CD8-positive, alpha-beta memory T cell (primary cell): ENCODE results near the gene L1CAM. TPM values are rescaled to one million over a fixed set of nuclear protein-coding genes. Genes with fewer than 3 reads are reported as not detected.

ENCODE experiments used
- CTCF ChIA-PET: fragments of 350-600 bp; sonication (Branson Sonifier 250); formaldehyde crosslinking; loops from one replicate; lab custom pipeline; 2021; ENCODE audit warnings: antibody characterized with exemption; lab: Charles Lee
- POLR2A ChIA-PET: fragments of 350-600 bp; sonication (Branson Sonifier 250); formaldehyde crosslinking; loops from one replicate; lab custom pipeline; 2021; ENCODE audit warnings: antibody characterized with exemption; lab: Charles Lee
- DNase-seq, 5 donors: peaks; one replicate each; pipeline versions ENCODE4 v3.0.0 to v3.0.0-alpha.2; 2020 to 2022; ENCODE audit warnings: mixed read lengths in 1 of 5
- H3K27ac ChIP-seq: one replicate; pipeline ENCODE4 v1.7.0; 2013; ENCODE audit warnings: low read depth, mild to moderate bottlenecking, low read length, moderate library complexity
- H3K27me3 ChIP-seq: 2 replicates; pipeline ENCODE4 v1.7.0; 2013; ENCODE audit warnings: low read length, mild to moderate bottlenecking; ENCODE audit not compliant: insufficient read depth, poor library complexity, severe bottlenecking
- H3K36me3 ChIP-seq: 2 replicates; pipeline ENCODE4 v1.7.0; 2013; ENCODE audit warnings: mild to moderate bottlenecking, low read length, moderate library complexity; ENCODE audit not compliant: insufficient read depth
- H3K4me1 ChIP-seq: 2 replicates; pipeline ENCODE4 v1.7.0; 2013; ENCODE audit warnings: mild to moderate bottlenecking, low read length, moderate library complexity; ENCODE audit not compliant: insufficient read depth
- H3K4me3 ChIP-seq: 2 replicates; pipeline ENCODE4 v1.7.0; 2013; ENCODE audit warnings: mild to moderate bottlenecking, low read length
- H3K9me3 ChIP-seq: 2 replicates; pipeline ENCODE4 v1.7.0; 2013; ENCODE audit warnings: mild to moderate bottlenecking, low read length
- H3K27ac Mint-ChIP-seq, 8 donors: one replicate each; pipeline ENCODE4 v1.8.0; 2020 to 2021; ENCODE audit warnings: mixed read lengths in 8 of 8, mild to moderate bottlenecking in 6 of 8, inconsistent platforms in 3 of 8, moderate library complexity in 3 of 8
- H3K27me3 Mint-ChIP-seq, 2 donors: one replicate each; pipeline ENCODE4 v1.8.0; 2020 to 2021; ENCODE audit warnings: mixed read lengths in 2 of 2, mild to moderate bottlenecking in 1 of 2, moderate library complexity in 1 of 2
- H3K36me3 Mint-ChIP-seq, 3 donors: one replicate each; pipeline ENCODE4 v1.8.0; 2020 to 2021; ENCODE audit warnings: mixed read lengths in 3 of 3, inconsistent platforms in 1 of 3, mild to moderate bottlenecking in 1 of 3
- H3K4me1 Mint-ChIP-seq, 3 donors: one replicate each; pipeline ENCODE4 v1.8.0; 2020 to 2021; ENCODE audit warnings: mixed read lengths in 3 of 3, inconsistent platforms in 1 of 3, mild to moderate bottlenecking in 1 of 3
- H3K4me3 Mint-ChIP-seq, 7 donors: one replicate each; pipeline ENCODE4 v1.8.0; 2020 to 2021; ENCODE audit warnings: mixed read lengths in 7 of 7, mild to moderate bottlenecking in 6 of 7, moderate library complexity in 4 of 7, inconsistent platforms in 2 of 7
- H3K9me3 Mint-ChIP-seq, 5 donors: one replicate each; pipeline ENCODE4 v1.8.0; 2020 to 2022; ENCODE audit warnings: mixed read lengths in 5 of 5, mild to moderate bottlenecking in 3 of 5, moderate library complexity in 2 of 5, inconsistent platforms in 1 of 5
- polyA plus RNA-seq: library from polyadenylated mRNA; unstranded; fragments of 300-500 nt; fragmentation: Illumina TruSeq; gene quantifications from one replicate; pipeline ENCODE4 v1.2.3, GENCODE V29; 2021
- total RNA-seq, 2 experiments: library from RNA; stranded (reverse); gene quantifications; one replicate each; pipeline ENCODE4 v1.2.3, GENCODE V29; 2021

Gene L1CAM
- total RNA-seq (under 1 TPM; 0.62 to 0.79 TPM), polyA plus RNA-seq (0.38 TPM)

- Mint-ChIP-seq H3K4me3 (peak within 1 kb of the TSS in 4 of 7 donors; percentile 28 to 57 (median 46)), H3K9me3 (peaks cover 0 to 2% (median 0%) of the 10 kb centered on the region in 5 donors), H3K36me3 (peaks cover 0 to 3% (median 0%) of the 10 kb centered on the region in 3 donors), H3K27me3 (peaks cover 18 to 33% of the 10 kb centered on the region in 2 donors), H3K4me1 (peaks cover 0 to 5% (median 4%) of the 10 kb centered on the region in 3 donors), H3K27ac (peak within 1 kb of the TSS in 1 of 8 donors; percentile 57)
- no peak within 1 kb of the TSS for H3K4me3 ChIP-seq
- H3K27me3 ChIP-seq, result peaks cover 15% of the 10 kb centered on the region
- H3K9me3 ChIP-seq, result no peaks in the 10 kb centered on the region
- ChIA-PET CTCF (no interaction called here), POLR2A (no interaction called here)
- no peak within 1 kb of the TSS for H3K27ac ChIP-seq
- H3K4me1 ChIP-seq, result peaks cover 6% of the 10 kb centered on the region
- H3K36me3 ChIP-seq, result no peaks in the 10 kb centered on the region
- DNase-seq, result no peak
Measured at GRCh38 chrX:153885968-153886903, at the start of gene L1CAM. Gene L1CAM (minus strand): TSS chrX:153886173. CDS start chrX:153875836, 10,337 bp downstream.

GRCh38 chrX:153935326-153935851 is 49.4 kb upstream of the L1CAM start:
- DNase-seq, result no peak
- ChIA-PET POLR2A (interaction anchor here (1.1 to 3.1 kb wide), 3 partner anchors 10 to 29 kb away, joined by 3 to 17 read pairs (median 3); partner anchors contain the start of gene ARHGAP4), CTCF (interaction anchor here (1.3 to 1.9 kb wide), 3 partner anchors 12 to 14 kb away, joined by 5 to 9 read pairs (median 5); no protein-coding TSS in a partner anchor)
- Histone ChIP-seq H3K36me3 (no peaks in the 10 kb centered on the region), H3K4me1 (peaks cover 4% of the 10 kb centered on the region), H3K4me3 (no peak overlapping the region), H3K27me3 (no peaks in the 10 kb centered on the region), H3K9me3 (no peaks in the 10 kb centered on the region), H3K27ac (no peak overlapping the region)
- peaks cover 18 to 27% (median 23%) of the 10 kb centered on the region in 3 donors for H3K4me1 Mint-ChIP-seq
- peak overlapping the region; percentile 69 to 86 (median 78) for H3K4me3 Mint-ChIP-seq
- H3K27ac Mint-ChIP-seq, result peak overlapping the region in 7 of 8 donors; percentile 20 to 83 (median 72)
- H3K9me3 Mint-ChIP-seq, result no peaks in the 10 kb centered on the region
- H3K36me3 Mint-ChIP-seq, result peaks cover 3 to 29% (median 4%) of the 10 kb centered on the region in 3 donors
- peaks cover 0 to 6% of the 10 kb centered on the region in 2 donors for H3K27me3 Mint-ChIP-seq

GRCh38 chrX:153934762-153935325 is 48.9 kb upstream of the L1CAM start, which contains the start of gene NAA10:
Gene NAA10 (minus strand): TSS chrX:153935037. CDS start chrX:153934904, 133 bp downstream.
- Mint-ChIP-seq H3K4me1 (peaks cover 18 to 27% (median 24%) of the 10 kb centered on the region in 3 donors), H3K27me3 (peaks cover 0 to 6% of the 10 kb centered on the region in 2 donors), H3K4me3 (peak within 1 kb of the TSS; percentile 86 to 93 (median 88)), H3K36me3 (peaks cover 3 to 29% (median 4%) of the 10 kb centered on the region in 3 donors), H3K27ac (peak within 1 kb of the TSS; percentile 75 to 98 (median 86)), H3K9me3 (no peaks in the 10 kb centered on the region)
- H3K4me3 ChIP-seq, result peak within 1 kb of the TSS; percentile 43
- H3K27me3 ChIP-seq, result no peaks in the 10 kb centered on the region
- peak; percentile 34 to 67 (median 53) for DNase-seq
- POLR2A ChIA-PET, result interaction anchor here (1.1 to 3.1 kb wide), 3 partner anchors 10 to 28 kb away, joined by 3 to 17 read pairs (median 3); partner anchors contain the start of gene ARHGAP4
- no peaks in the 10 kb centered on the region for H3K36me3 ChIP-seq
- H3K9me3 ChIP-seq, result no peaks in the 10 kb centered on the region
- H3K27ac ChIP-seq, result peak within 1 kb of the TSS; percentile 38
- H3K4me1 ChIP-seq, result peaks cover 4% of the 10 kb centered on the region
- CTCF ChIA-PET, result interaction anchor here (1.3 to 2.1 kb wide), 4 partner anchors 12 to 23 kb away, joined by 3 to 10 read pairs (median 5); no protein-coding TSS in a partner anchor

GRCh38 chrX:153934148-153934761 is 48.3 kb upstream of the L1CAM start:
- peaks cover 22 to 29% (median 26%) of the 10 kb centered on the region in 3 donors for H3K4me1 Mint-ChIP-seq
- no peaks in the 10 kb centered on the region for H3K9me3 ChIP-seq
- peaks cover 3 to 29% (median 4%) of the 10 kb centered on the region in 3 donors for H3K36me3 Mint-ChIP-seq
- H3K4me1 ChIP-seq, result peaks cover 6% of the 10 kb centered on the region
- H3K27me3 Mint-ChIP-seq, result peaks cover 0 to 6% of the 10 kb centered on the region in 2 donors
- H3K27ac ChIP-seq, result peak overlapping the region; percentile 38
- DNase-seq, result no peak
- CTCF ChIA-PET, result interaction anchor here (0.7 to 2.1 kb wide), 5 partner anchors 9 to 23 kb away, joined by 3 to 10 read pairs (median 3); no protein-coding TSS in a partner anchor
- peak overlapping the region; percentile 37 to 98 (median 86) for H3K27ac Mint-ChIP-seq
- H3K4me3 Mint-ChIP-seq, result peak overlapping the region; percentile 86 to 93 (median 88)
- no peaks in the 10 kb centered on the region for H3K36me3 ChIP-seq
- H3K27me3 ChIP-seq, result no peaks in the 10 kb centered on the region
- peak overlapping the region; percentile 43 for H3K4me3 ChIP-seq
- POLR2A ChIA-PET, result interaction anchor here (0.9 to 3.1 kb wide), 4 partner anchors 9 to 27 kb away, joined by 3 to 17 read pairs (median 3); partner anchors contain the start of gene ARHGAP4
- no peaks in the 10 kb centered on the region for H3K9me3 Mint-ChIP-seq

- H3K36me3 ChIP-seq, result no peaks in the 10 kb centered on the region
- CTCF ChIA-PET, result interaction anchor here (0.7 to 2.1 kb wide), 4 partner anchors 9 to 22 kb away, joined by 3 to 10 read pairs (median 3); no protein-coding TSS in a partner anchor
- no peaks in the 10 kb centered on the region for H3K9me3 Mint-ChIP-seq
- peak overlapping the region; percentile 86 to 93 (median 88) for H3K4me3 Mint-ChIP-seq
- POLR2A ChIA-PET, result interaction anchor here (0.9 kb wide), 1 partner anchor 16 kb away, joined by 3 read pairs; no protein-coding TSS in a partner anchor
- H3K27ac Mint-ChIP-seq, result peak overlapping the region; percentile 37 to 98 (median 86)
- peaks cover 27 to 35% (median 31%) of the 10 kb centered on the region in 3 donors for H3K4me1 Mint-ChIP-seq
- peaks cover 0 to 6% of the 10 kb centered on the region in 2 donors for H3K27me3 Mint-ChIP-seq
- DNase-seq, result no peak
- peaks cover 3 to 31% (median 4%) of the 10 kb centered on the region in 3 donors for H3K36me3 Mint-ChIP-seq
- no peaks in the 10 kb centered on the region for H3K27me3 ChIP-seq
- H3K4me1 ChIP-seq, result peaks cover 10% of the 10 kb centered on the region
- peak overlapping the region; percentile 43 for H3K4me3 ChIP-seq
- H3K27ac ChIP-seq, result peak overlapping the region; percentile 38
- H3K9me3 ChIP-seq, result no peaks in the 10 kb centered on the region
Measured at GRCh38 chrX:153933748-153934147, 47.8 kb upstream of the L1CAM start.

- Mint-ChIP-seq H3K4me1 (peaks cover 33 to 36% (median 34%) of the 10 kb centered on the region in 3 donors), H3K36me3 (peaks cover 3 to 32% (median 4%) of the 10 kb centered on the region in 3 donors), H3K27ac (peak overlapping the region in 4 of 8 donors; percentile 6 to 97 (median 91)), H3K27me3 (peaks cover 0 to 6% of the 10 kb centered on the region in 2 donors), H3K9me3 (no peaks in the 10 kb centered on the region), H3K4me3 (peak overlapping the region in 1 of 7 donors; percentile 66)
- POLR2A ChIA-PET, result interaction anchor here (0.6 kb wide), 1 partner anchor 894 kb away, joined by 5 read pairs; no protein-coding TSS in a partner anchor
- no peak for DNase-seq
- Histone ChIP-seq H3K27ac (no peak overlapping the region), H3K4me1 (peaks cover 10% of the 10 kb centered on the region), H3K9me3 (no peaks in the 10 kb centered on the region), H3K36me3 (no peaks in the 10 kb centered on the region), H3K4me3 (no peak overlapping the region), H3K27me3 (no peaks in the 10 kb centered on the region)
- CTCF ChIA-PET, result no interaction called here
Measured at GRCh38 chrX:153932220-153932915, 46.4 kb upstream of the L1CAM start.
